Subcutaneous adipose tissue (tissue), 4 donors: ENCODE results near the gene UBA52. TPM values are rescaled to one million over a fixed set of nuclear protein-coding genes. Genes with fewer than 3 reads are reported as not detected.

Source experiments
- CTCF ChIP-seq: fragments of 450-650 bp; IDR thresholded peaks from one replicate; pipeline ENCODE4 v1.5.1; 2016; ENCODE audit warnings: low read depth, mild to moderate bottlenecking, control low read depth, antibody characterized with exemption, moderate library complexity
- total RNA-seq, 4 donors: library from RNA; depleted of rRNA; stranded (reverse); fragments of >200 nt; gene quantifications; one replicate each; pipeline ENCODE4 v1.1.0, GENCODE V29; 2016

The UBA52 gene
- total RNA-seq, 4 donors from 2014 or later = 498 to 791 (median 619) TPM

GRCh38 chr19:18533058-18533457 is 38.6 kb upstream of the UBA52 start:
- no peak for TF ChIP-seq CTCF

GRCh38 chr19:18536475-18536874 is 35.2 kb upstream of the UBA52 start:
- no peak for TF ChIP-seq CTCF

- no peak for TF ChIP-seq CTCF
Measured at GRCh38 chr19:18537431-18537830, 34.2 kb upstream of the UBA52 start.

GRCh38 chr19:18538115-18538514 is 33.5 kb upstream of the UBA52 start:
- TF ChIP-seq CTCF = no peak

GRCh38 chr19:18539372-18539771 is 32.3 kb upstream of the UBA52 start:
- TF ChIP-seq CTCF = no peak

GRCh38 chr19:18541258-18541991 is 30.2 kb upstream of the UBA52 start:
- TF ChIP-seq CTCF = no peak

- TF ChIP-seq CTCF = no peak
Measured at GRCh38 chr19:18541992-18542940, 29.4 kb upstream of the UBA52 start.
